Activated CD4-positive, alpha-beta T cell treated with anti-CD3 and anti-CD28 coated beads for 36 hours (primary cell): Measurements from ENCODE around the gene DNER. TPM values are rescaled to one million over a fixed set of nuclear protein-coding genes. Genes with fewer than 3 reads are reported as not detected.
"Not testable (repeated sequence)": the region's sequence is repeated elsewhere in the genome, so short reads cannot be mapped to it uniquely, and the experiment has no call there.

Experiments
- ATAC-seq: fragments of 200-7000 bp; cut with Tn5 transposase; one replicate; pipeline ENCODE4 v1.10.0; 2021; ENCODE audit warnings: mild to moderate bottlenecking, moderate library complexity
- CTCF ChIA-PET: fragments of 350-600 bp; sonication (Branson Sonifier 250); formaldehyde crosslinking; loops from one replicate; lab custom pipeline; 2021; ENCODE audit warnings: antibody characterized with exemption; lab: Charles Lee
- POLR2A ChIA-PET: fragments of 350-600 bp; sonication (Branson Sonifier 250); formaldehyde crosslinking; loops from one replicate; lab custom pipeline; 2021; ENCODE audit warnings: antibody characterized with exemption, inconsistent platforms; lab: Charles Lee
- DNase-seq: peaks from one replicate; pipeline ENCODE4 v3.0.0-alpha.2; 2020
- H3K27ac Mint-ChIP-seq: one replicate; pipeline ENCODE4 v1.8.0; 2021; ENCODE audit warnings: mixed read lengths
- H3K27me3 Mint-ChIP-seq: one replicate; pipeline ENCODE4 v1.8.0; 2021; ENCODE audit warnings: mixed read lengths
- H3K36me3 Mint-ChIP-seq: one replicate; pipeline ENCODE4 v1.8.0; 2021; ENCODE audit warnings: low read depth, mixed read lengths
- H3K4me1 Mint-ChIP-seq: one replicate; pipeline ENCODE4 v1.8.0; 2021; ENCODE audit warnings: mixed read lengths
- H3K4me3 Mint-ChIP-seq: one replicate; pipeline ENCODE4 v1.8.0; 2021; ENCODE audit warnings: mild to moderate bottlenecking, moderate library complexity, mixed read lengths
- H3K9me3 Mint-ChIP-seq: one replicate; pipeline ENCODE4 v1.8.0; 2021; ENCODE audit warnings: low read depth, mixed read lengths
- intact Hi-C, 2 experiments: fragments of 100-400 bp; cut with DNase I in 1 of 2; cut with micrococcal nuclease in 1 of 2; formaldehyde crosslinking; loops; one replicate each; pipeline versions ENCODE4 v1.14.2 to v1.15.1; 2022 to 2024; cut with DNase I, micrococcal nuclease
- total RNA-seq, 2 experiments: library from RNA; stranded (reverse); gene quantifications; one replicate each; pipeline ENCODE4 v1.2.3, GENCODE V29; 2021

The DNER gene
- total RNA-seq, 2 experiments from 2014 or later, result not detected

DNA sequence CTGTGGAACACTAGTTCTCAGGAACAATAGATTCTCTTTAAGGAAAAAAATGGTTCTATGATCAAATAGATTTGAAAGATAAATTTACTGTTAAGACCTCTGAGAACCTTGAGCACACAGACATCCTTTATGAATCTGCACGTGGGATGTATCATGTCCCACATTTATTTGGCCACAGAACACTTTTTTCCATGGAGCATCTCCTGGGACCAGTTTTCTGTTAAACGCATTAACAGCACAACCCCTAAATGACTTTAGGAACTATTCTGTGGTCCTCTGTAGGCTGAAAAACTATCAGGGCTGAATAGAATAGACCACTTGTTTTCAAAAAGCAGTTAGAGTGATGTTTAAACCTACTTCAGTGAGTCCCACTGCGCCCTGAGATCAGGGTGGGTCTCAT is 311.1 kb downstream of the DNER start:
- DNase-seq, result no peak
- POLR2A ChIA-PET, result no interaction called here
- H3K27ac Mint-ChIP-seq, result no peak overlapping the region
- H3K9me3 Mint-ChIP-seq, result no peaks in the 10 kb centered on the region
- no peaks in the 10 kb centered on the region for H3K4me1 Mint-ChIP-seq
- no peak for ATAC-seq
- CTCF ChIA-PET, result no interaction called here
- H3K4me3 Mint-ChIP-seq, result no peak overlapping the region
- intact Hi-C loops, result no loop called here
- peaks cover 2% of the 10 kb centered on the region for H3K27me3 Mint-ChIP-seq
- H3K36me3 Mint-ChIP-seq, result no peaks in the 10 kb centered on the region

DNA sequence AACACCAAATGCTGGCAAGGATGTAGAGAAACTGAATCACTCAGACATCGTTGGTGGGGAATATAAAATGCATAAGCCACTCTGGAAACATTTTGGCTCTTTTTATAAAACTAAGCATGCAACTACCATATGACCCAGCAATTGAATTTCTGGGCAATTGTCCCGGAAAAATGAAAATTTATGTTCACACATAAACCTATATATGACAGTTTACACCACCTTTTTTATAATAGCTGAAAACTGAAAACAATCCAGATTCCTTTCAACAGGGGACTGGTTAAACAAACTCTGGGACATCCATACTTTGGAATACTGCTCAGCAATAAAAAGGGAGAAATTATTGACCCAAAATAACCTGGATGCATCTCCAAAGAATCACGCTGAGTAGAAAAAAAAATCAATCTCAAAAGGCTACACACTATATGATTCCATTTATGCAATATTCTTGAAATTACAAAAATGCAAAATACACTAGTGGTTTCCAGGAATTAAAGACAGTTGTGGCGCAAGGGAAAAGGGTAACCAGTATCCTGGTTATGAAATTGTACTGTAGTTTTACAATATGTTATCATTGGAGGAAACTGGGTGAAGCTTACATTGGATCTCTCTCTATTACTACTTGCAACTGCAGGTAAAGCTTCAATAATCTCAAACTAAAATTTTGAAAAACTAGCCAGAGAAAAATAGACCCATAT is 313.0 kb downstream of the DNER start:
- ChIA-PET CTCF (no interaction called here), POLR2A (no interaction called here)
- Mint-ChIP-seq H3K9me3 (peaks cover 10% of the 10 kb centered on the region), H3K4me1 (no peaks in the 10 kb centered on the region), H3K27ac (no peak overlapping the region), H3K36me3 (no peaks in the 10 kb centered on the region), H3K4me3 (no peak overlapping the region), H3K27me3 (peaks cover 2% of the 10 kb centered on the region)
- no peak for ATAC-seq
- DNase-seq, result no peak
- intact Hi-C loops, result no loop called here

DNA sequence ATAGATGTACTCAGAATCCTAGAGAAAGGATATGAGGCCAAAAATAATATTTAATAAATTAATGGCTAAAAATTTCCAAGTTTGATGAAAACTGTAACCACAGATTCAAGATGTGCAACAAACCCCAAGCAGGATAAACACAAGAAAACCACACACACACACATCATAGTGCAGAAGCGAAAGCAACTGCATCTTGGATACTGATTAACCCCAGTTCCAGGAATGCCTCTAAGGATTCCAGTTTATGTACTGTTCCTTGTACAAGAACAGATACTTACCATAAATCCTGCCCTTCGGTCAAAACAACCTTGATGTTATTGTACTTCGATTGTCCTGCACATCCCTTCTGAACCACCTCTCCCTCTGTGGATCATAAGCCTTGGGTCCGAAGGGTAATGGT is 320.4 kb downstream of the DNER start:
- ChIA-PET POLR2A (no interaction called here), CTCF (no interaction called here)
- H3K27me3 Mint-ChIP-seq, result no peaks in the 10 kb centered on the region
- DNase-seq (no peak), ATAC-seq (no peak)
- no peaks in the 10 kb centered on the region for H3K36me3 Mint-ChIP-seq
- intact Hi-C loops, result no loop called here
- no peaks in the 10 kb centered on the region for H3K4me1 Mint-ChIP-seq
- peaks cover 14% of the 10 kb centered on the region for H3K9me3 Mint-ChIP-seq
- no peak overlapping the region for H3K27ac Mint-ChIP-seq
- no peak overlapping the region for H3K4me3 Mint-ChIP-seq

DNA sequence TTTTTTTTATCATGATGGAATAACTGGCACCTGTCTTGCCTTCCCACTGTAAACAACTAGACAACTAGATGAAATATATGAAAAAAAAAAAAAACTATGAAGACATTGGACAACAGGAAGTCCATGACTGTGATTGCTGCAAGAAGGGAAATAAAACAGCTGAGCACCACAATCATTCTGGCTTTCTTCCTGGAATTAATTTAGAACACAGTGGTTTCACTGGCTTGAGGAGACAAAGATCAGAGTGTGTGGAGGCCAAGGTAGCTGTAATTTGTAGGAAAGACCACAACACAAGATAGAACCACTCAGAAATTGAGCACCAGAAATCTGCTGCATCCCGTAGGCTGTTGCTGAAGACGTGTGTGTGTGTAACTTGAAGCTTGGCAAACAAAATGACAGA is 322.2 kb downstream of the DNER start:
- Mint-ChIP-seq H3K36me3 (no peaks in the 10 kb centered on the region), H3K27me3 (no peaks in the 10 kb centered on the region), H3K27ac (no peak overlapping the region), H3K9me3 (peaks cover 9% of the 10 kb centered on the region), H3K4me1 (no peaks in the 10 kb centered on the region), H3K4me3 (no peak overlapping the region)
- intact Hi-C loops, result no loop called here
- ChIA-PET POLR2A (no interaction called here), CTCF (interaction anchor here (0.5 kb wide), 1 partner anchor 788 kb away, joined by 3 read pairs; no protein-coding TSS in a partner anchor)
- DNase-seq (no peak), ATAC-seq (no peak)

DNA sequence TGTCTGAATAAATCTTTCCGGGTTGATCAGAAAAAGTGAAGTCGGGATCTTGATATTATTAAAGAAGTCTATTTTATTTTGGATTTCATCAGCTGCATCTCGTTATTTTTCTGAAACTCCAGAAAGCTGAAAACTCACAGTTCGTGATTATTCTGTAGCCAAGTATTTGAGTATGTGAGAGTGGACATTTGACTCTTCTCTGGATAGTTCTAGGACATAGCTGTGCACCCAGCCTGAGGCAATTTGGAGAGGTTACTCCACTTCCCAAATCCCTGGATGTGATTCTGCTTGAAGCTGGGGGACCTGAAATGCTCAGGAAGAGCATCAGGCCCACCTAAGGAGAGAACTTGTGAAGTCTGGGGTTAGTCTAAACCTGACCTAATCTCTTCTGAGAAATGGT is 325.6 kb downstream of the DNER start:
- Mint-ChIP-seq H3K4me1 (no peaks in the 10 kb centered on the region), H3K27ac (no peak overlapping the region), H3K36me3 (no peaks in the 10 kb centered on the region), H3K4me3 (no peak overlapping the region), H3K9me3 (peaks cover 18% of the 10 kb centered on the region), H3K27me3 (no peaks in the 10 kb centered on the region)
- intact Hi-C loops, result no loop called here
- POLR2A ChIA-PET, result no interaction called here
- DNase-seq (no peak), ATAC-seq (no peak)
- CTCF ChIA-PET, result interaction anchor here (0.6 kb wide), 1 partner anchor 661 kb away, joined by 3 read pairs; no protein-coding TSS in a partner anchor

DNA sequence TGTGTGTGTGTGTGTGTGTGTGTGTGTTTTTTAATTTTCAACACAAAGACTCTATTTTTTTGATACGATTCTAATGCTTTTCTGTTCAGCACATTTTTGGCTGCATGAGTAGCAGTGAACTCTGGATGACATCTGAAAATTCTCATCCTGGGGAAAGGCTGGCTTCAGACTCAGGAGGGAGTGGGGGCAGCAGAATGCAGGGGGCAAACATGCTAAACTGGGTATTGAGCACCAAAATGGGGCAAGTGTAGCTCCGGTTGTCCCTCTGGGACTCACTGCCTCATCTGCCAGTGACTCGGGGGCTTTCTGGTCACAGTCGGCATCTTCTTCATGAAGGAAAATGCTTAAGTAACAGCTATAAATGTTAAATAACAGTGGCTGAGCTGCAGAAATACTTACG is 326.5 kb downstream of the DNER start:
- no peaks in the 10 kb centered on the region for H3K27me3 Mint-ChIP-seq
- peaks cover 18% of the 10 kb centered on the region for H3K9me3 Mint-ChIP-seq
- no peak overlapping the region for H3K4me3 Mint-ChIP-seq
- ATAC-seq (no peak), DNase-seq (no peak)
- ChIA-PET CTCF (no interaction called here), POLR2A (interaction anchor here (0.7 kb wide), 1 partner anchor 25 kb away, joined by 3 read pairs; no protein-coding TSS in a partner anchor)
- H3K36me3 Mint-ChIP-seq, result no peaks in the 10 kb centered on the region
- H3K27ac Mint-ChIP-seq, result no peak overlapping the region
- intact Hi-C loops, result no loop called here
- no peaks in the 10 kb centered on the region for H3K4me1 Mint-ChIP-seq

DNA sequence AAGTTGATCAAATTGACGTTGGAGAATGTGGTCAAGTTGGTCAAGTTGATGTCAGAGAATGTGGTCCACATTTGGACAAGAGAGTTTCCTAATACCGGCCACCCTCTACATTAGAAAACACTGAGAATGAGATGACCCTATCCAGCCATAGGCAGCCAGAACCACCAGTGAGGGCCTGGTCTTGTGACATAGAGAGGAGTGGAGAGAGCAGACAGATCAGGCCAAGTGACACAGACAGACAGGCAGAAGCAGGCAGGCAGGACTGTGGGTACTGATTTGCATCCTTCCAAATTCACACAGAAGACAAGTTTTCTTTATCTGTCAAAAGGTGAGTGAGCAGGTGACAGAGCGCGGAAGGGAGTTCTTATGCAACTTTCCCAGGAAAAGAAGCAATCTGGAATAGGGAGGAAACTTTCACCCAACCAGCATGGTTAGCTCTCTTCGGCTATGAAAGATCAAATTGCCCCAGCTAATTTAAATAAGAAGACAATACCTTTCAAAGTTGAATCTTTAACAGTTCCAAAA is 334.2 kb downstream of the DNER start:
- no peak for DNase-seq
- Mint-ChIP-seq H3K27ac (no peak overlapping the region), H3K36me3 (no peaks in the 10 kb centered on the region), H3K27me3 (peaks cover 2% of the 10 kb centered on the region), H3K4me3 (no peak overlapping the region), H3K9me3 (peaks cover 8% of the 10 kb centered on the region), H3K4me1 (no peaks in the 10 kb centered on the region)
- ChIA-PET CTCF (no interaction called here), POLR2A (no interaction called here)
- intact Hi-C loops, result no loop called here
- no peak for ATAC-seq

DNA sequence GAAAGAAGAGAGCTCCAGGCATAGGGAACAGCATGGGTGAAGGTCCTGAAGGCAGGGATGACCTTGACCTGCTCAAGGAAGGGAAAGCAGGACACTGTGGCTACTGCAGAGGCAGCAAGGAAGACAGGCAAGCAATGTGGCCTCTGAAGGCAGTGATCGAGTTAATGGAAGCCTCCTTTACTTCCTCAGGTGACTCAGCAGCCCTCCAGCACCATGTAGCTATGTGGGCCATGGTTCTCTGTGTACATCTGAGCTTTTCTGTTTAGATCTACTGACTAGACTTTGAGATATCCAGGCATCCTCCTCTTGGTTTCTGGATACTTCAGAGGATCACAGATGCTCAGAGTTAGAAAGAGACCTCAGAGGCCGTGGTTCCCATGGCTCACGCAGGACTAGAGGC is 336.0 kb downstream of the DNER start:
- DNase-seq, result no peak
- peaks cover 3% of the 10 kb centered on the region for H3K9me3 Mint-ChIP-seq
- H3K4me3 Mint-ChIP-seq, result no peak overlapping the region
- no peaks in the 10 kb centered on the region for H3K36me3 Mint-ChIP-seq
- CTCF ChIA-PET, result no interaction called here
- no peak for ATAC-seq
- H3K27me3 Mint-ChIP-seq, result peaks cover 2% of the 10 kb centered on the region
- H3K4me1 Mint-ChIP-seq, result no peaks in the 10 kb centered on the region
- POLR2A ChIA-PET, result no interaction called here
- no peak overlapping the region for H3K27ac Mint-ChIP-seq
- intact Hi-C loops, result no loop called here

DNA sequence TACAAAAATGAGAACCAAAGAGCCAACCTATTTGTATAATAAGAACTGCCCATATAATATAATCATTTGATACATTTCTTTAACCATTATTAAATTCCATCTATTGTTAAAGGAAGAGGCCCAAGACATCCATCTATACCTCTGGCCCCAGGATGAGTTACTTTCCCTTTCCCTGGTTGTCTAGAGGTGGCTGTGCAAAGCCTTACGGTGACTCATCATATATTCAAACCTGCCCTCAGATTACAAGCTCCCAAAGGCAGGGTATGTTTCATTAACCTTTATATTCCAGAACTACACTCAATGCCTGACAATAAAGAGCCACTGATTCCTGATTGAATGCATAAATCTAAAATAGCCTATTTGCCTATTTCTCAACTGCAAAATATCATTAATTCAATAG is 337.5 kb downstream of the DNER start:
- CTCF ChIA-PET, result no interaction called here
- ATAC-seq (no peak), DNase-seq (no peak)
- POLR2A ChIA-PET, result no interaction called here
- Mint-ChIP-seq H3K27me3 (peaks cover 4% of the 10 kb centered on the region), H3K27ac (no peak overlapping the region), H3K4me3 (no peak overlapping the region), H3K9me3 (no peaks in the 10 kb centered on the region), H3K36me3 (no peaks in the 10 kb centered on the region), H3K4me1 (no peaks in the 10 kb centered on the region)
- intact Hi-C loops, result no loop called here

DNA sequence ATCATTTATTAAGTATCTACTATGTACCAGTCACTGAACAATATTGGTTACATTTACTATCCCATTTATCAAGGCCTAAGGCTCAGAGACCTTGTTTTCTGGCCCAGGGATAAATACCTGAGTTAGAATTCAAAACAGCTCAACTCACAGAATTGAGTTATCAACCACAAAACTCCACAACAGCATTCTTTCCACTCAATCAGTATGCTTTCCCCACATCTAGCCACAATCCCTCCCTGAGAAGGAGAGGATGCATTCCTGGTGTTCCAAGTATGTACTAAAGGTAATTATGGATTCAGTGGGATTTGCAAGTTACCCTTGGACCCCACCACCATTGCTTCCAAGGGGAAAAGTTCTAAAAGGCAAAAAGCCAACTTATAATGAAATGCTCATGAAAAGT is 339.1 kb downstream of the DNER start:
- Mint-ChIP-seq H3K27me3 (peaks cover 4% of the 10 kb centered on the region), H3K36me3 (no peaks in the 10 kb centered on the region), H3K9me3 (no peaks in the 10 kb centered on the region), H3K4me3 (no peak overlapping the region), H3K27ac (no peak overlapping the region), H3K4me1 (no peaks in the 10 kb centered on the region)
- ChIA-PET CTCF (no interaction called here), POLR2A (no interaction called here)
- intact Hi-C loops, result no loop called here
- ATAC-seq (no peak), DNase-seq (no peak)

DNA sequence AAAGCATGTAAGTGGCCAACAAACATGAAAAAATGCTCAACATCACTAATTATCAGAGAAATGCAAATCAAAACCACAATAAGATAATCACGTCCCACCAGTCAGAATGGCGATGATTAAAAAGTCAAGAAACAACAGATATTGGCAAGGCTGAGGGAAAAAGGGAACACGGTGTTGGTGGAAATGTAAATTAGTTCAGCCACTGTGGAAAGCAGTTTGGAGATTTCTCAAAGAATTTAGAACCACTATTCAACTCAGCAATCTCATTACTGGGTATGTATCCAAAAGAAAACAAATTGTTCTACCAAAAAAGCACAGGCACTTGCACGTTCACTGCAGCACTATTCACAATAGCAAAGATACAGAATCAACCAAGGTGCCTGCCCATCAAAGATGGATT is 341.0 kb downstream of the DNER start:
- H3K4me3 Mint-ChIP-seq, POLR2A ChIA-PET, H3K36me3 Mint-ChIP-seq, CTCF ChIA-PET, H3K27me3 Mint-ChIP-seq, H3K27ac Mint-ChIP-seq, H3K4me1 Mint-ChIP-seq, ATAC-seq, H3K9me3 Mint-ChIP-seq, intact Hi-C loops, DNase-seq: not testable (repeated sequence)

DNA sequence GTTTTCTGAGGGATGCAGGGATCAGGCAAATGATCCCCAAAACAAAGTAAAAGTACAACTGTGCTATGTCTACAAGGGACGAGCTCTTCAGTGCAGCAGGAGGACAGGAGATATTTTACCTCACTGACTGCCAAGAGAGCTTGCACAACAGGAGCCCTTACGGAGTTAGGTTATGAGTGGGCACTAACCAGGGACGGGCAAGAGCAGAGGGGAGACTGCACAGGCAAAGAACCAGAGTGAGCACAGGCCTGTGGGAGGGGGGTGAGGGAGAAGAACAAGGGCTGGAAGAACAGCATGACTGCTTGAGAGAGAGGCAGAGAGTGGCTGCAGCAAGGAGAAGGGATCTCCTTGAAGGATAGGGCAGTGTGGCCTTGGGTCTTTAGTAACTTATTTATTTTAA is 342.1 kb downstream of the DNER start:
- ChIA-PET POLR2A (interaction anchor here (0.6 kb wide), 1 partner anchor 1033 kb away, joined by 3 read pairs; no protein-coding TSS in a partner anchor), CTCF (no interaction called here)
- H3K27me3 Mint-ChIP-seq, result peaks cover 4% of the 10 kb centered on the region
- no peak overlapping the region for H3K4me3 Mint-ChIP-seq
- peaks cover 5% of the 10 kb centered on the region for H3K9me3 Mint-ChIP-seq
- intact Hi-C loops, result no loop called here
- no peak for DNase-seq
- H3K36me3 Mint-ChIP-seq, result no peaks in the 10 kb centered on the region
- no peaks in the 10 kb centered on the region for H3K4me1 Mint-ChIP-seq
- ATAC-seq, result no peak
- H3K27ac Mint-ChIP-seq, result no peak overlapping the region
